HepG2 (cell line): ENCODE measurements around the gene DRG1. TPM values are rescaled to one million over a fixed set of nuclear protein-coding genes. Genes with fewer than 3 reads are reported as not detected.

Source experiments
- ATAC-seq: fragments of 200-7000 bp; cut with Tn5 transposase; 3 replicates; pipeline ENCODE4 v1.9.1; 2020; ENCODE audit warnings: mild to moderate bottlenecking, moderate library complexity
- BruUV-seq: library from RNA; stranded (reverse); fragments of 400-500 nt; replicated peaks from 2 replicates; lab custom pipeline; 2021; lab: Mats Ljungman, UMichigan
- CTCF ChIA-PET: fragments of 300-600 bp; formaldehyde crosslinking; extraction: SDS; loops from one replicate; lab custom pipeline; 2021; ENCODE audit warnings: low total read pairs, inconsistent platforms, low intra/inter-chr PET ratio; lab: Yijun Ruan, JAX
- POLR2A ChIA-PET: fragments of 350-600 bp; sonication (Branson Sonifier 250); formaldehyde crosslinking; loops from one replicate; lab custom pipeline; 2020; ENCODE audit warnings: antibody characterized with exemption, inconsistent platforms; lab: Yijun Ruan, JAX
- DNase-seq: peaks from one replicate; pipeline ENCODE4 v3.0.0-alpha.2; 2015; ENCODE audit warnings: low spot score
- FAIRE-seq: peaks from 3 replicates; lab custom pipeline; 2011; peaks lifted over from hg19 to GRCh38; lab: Jason Lieb, UNC
- H2AFZ ChIP-seq: one replicate; pipeline ENCODE4 v1.6.1; 2011; ENCODE audit warnings: low read length, inconsistent platforms
- H3K27ac ChIP-seq: fragments of 300-600 bp; 3 replicates; pipeline ENCODE4 v1.8.0; 2011; ENCODE audit warnings: mixed run types, mild to moderate bottlenecking, mixed read lengths, low read length, inconsistent platforms; ENCODE audit not compliant: insufficient read depth; ENCODE audit errors: extremely low read length
- H3K27me3 ChIP-seq, 2 experiments: fragments of 200-600 bp in 1 of 2; 2 replicates in 1 of 2; 3 replicates in 1 of 2; pipeline versions ENCODE4 v1.6.0 to v1.8.0; 2011; ENCODE audit warnings: low read length in 2 of 2, mild to moderate bottlenecking in 2 of 2, moderate library complexity in 2 of 2, inconsistent platforms in 1 of 2; ENCODE audit not compliant: insufficient read depth in 2 of 2, control insufficient read depth in 1 of 2
- H3K36me3 ChIP-seq, 2 experiments: fragments of 200-600 bp in 1 of 2; replicated peaks in 1 of 2; 2 replicates in 1 of 2; 3 replicates in 1 of 2; pipeline versions ENCODE4 v1.5.1 to v1.8.0; 2011; ENCODE audit warnings: low read length in 2 of 2, inconsistent platforms in 1 of 2; ENCODE audit not compliant: insufficient read depth in 2 of 2, control insufficient read depth in 1 of 2
- H3K4me1 ChIP-seq: 2 replicates; pipeline ENCODE4 v1.5.1; 2012; ENCODE audit warnings: low read length, inconsistent platforms; ENCODE audit not compliant: insufficient read depth
- H3K4me2 ChIP-seq: 2 replicates; pipeline ENCODE4 v1.6.0; 2011; ENCODE audit warnings: low read depth, low read length, inconsistent platforms
- H3K4me3 ChIP-seq, 3 experiments: fragments of 200-600 bp in 1 of 3; sonication (generic), shearing (Covaris generic) in 1 of 3; replicated peaks in 1 of 3; 2 replicates each; pipeline ENCODE4 v1.5.1; 2011 to 2016; ENCODE audit warnings: low read length in 3 of 3, inconsistent platforms in 2 of 3, low read depth in 2 of 3, mild to moderate bottlenecking in 2 of 3, control low read depth in 1 of 3, mixed read lengths in 1 of 3; ENCODE audit not compliant: insufficient read depth in 1 of 3
- H3K79me2 ChIP-seq: one replicate; pipeline ENCODE4 v1.6.1; 2011; ENCODE audit warnings: low read length, inconsistent platforms; ENCODE audit not compliant: insufficient read depth
- H3K9ac ChIP-seq: 2 replicates; pipeline ENCODE4 v1.6.0; 2011; ENCODE audit warnings: mild to moderate bottlenecking, low read depth, low read length, inconsistent platforms; ENCODE audit not compliant: insufficient read depth
- H3K9me3 ChIP-seq: 2 replicates; pipeline ENCODE4 v1.5.1; 2012; ENCODE audit warnings: mild to moderate bottlenecking, low read length
- H4K20me1 ChIP-seq: 2 replicates; pipeline ENCODE4 v1.6.0; 2011; ENCODE audit warnings: inconsistent platforms, mild to moderate bottlenecking, low read length, moderate library complexity; ENCODE audit not compliant: insufficient read depth
- ARID4A ChIP-seq: sonication (generic); formaldehyde crosslinking; IDR thresholded peaks from 2 replicates; pipeline ENCODE4 v1.5.0; 2020; ENCODE audit warnings: mild to moderate bottlenecking, missing genetic modification reagents, borderline replicate concordance
- ARNTL ChIP-seq: sonication (generic); formaldehyde crosslinking; IDR thresholded peaks from 2 replicates; pipeline ENCODE4 v1.4.0; 2020; ENCODE audit warnings: mild to moderate bottlenecking, missing genetic modification reagents
- JUND ChIP-seq: sonication (generic); formaldehyde crosslinking; IDR thresholded peaks from 2 replicates; pipeline ENCODE4 v1.8.0; 2022; ENCODE audit warnings: mild to moderate bottlenecking, missing genetic modification reagents
- KLF12 ChIP-seq: sonication (generic); formaldehyde crosslinking; IDR thresholded peaks from 2 replicates; pipeline ENCODE4 v1.4.0; 2020; ENCODE audit warnings: missing genetic modification reagents, borderline replicate concordance
- LRRFIP1 ChIP-seq: sonication (generic); formaldehyde crosslinking; conservative IDR thresholded peaks from 2 replicates; pipeline ENCODE4 v1.4.0; 2020; ENCODE audit warnings: missing genetic modification reagents
- MYC ChIP-seq: sonication (generic); formaldehyde crosslinking; IDR thresholded peaks from 2 replicates; pipeline ENCODE4 v1.9.0; 2021; ENCODE audit warnings: missing genetic modification reagents, borderline replicate concordance
- NBN ChIP-seq: fragments of 450-650 bp; conservative IDR thresholded peaks from 2 replicates; pipeline ENCODE4 v1.6.1; 2017
- NFE2 ChIP-seq: sonication (generic); formaldehyde crosslinking; IDR thresholded peaks from 2 replicates; pipeline ENCODE4 v1.4.0; 2020; ENCODE audit warnings: missing genetic modification reagents
- RAD21 ChIP-seq: fragments of 450-650 bp; formaldehyde crosslinking; IDR thresholded peaks from 2 replicates; pipeline ENCODE4 v1.5.0; 2020; ENCODE audit warnings: mild to moderate bottlenecking
- YEATS2 ChIP-seq: sonication (generic); formaldehyde crosslinking; IDR thresholded peaks from 2 replicates; pipeline ENCODE4 v1.4.0; 2020; ENCODE audit warnings: missing genetic modification reagents, borderline replicate concordance
- YY1 ChIP-seq: IDR thresholded peaks from 2 replicates; pipeline ENCODE4 v1.6.1; 2011; ENCODE audit warnings: low read length, low read depth, moderate library complexity, mild to moderate bottlenecking; ENCODE audit not compliant: insufficient read depth, insufficient replicate concordance
- ZNF30 ChIP-seq: sonication (generic); formaldehyde crosslinking; IDR thresholded peaks from 2 replicates; pipeline ENCODE4 v1.5.0; 2020; ENCODE audit warnings: mild to moderate bottlenecking, missing genetic modification reagents
- ZNF580 ChIP-seq: IDR thresholded peaks from 2 replicates; pipeline ENCODE4 v1.6.1; 2016; ENCODE audit warnings: low read depth, borderline replicate concordance
- WGBS: methylation state at CpG from one replicate; pipeline ENCODE4 v1.1.6; 2017; ENCODE audit warnings: low lambda C conversion rate; 5-methylcytosine and 5-hydroxymethylcytosine counted together
- in situ Hi-C: cut with HindIII; loops from 2 replicates; pipeline ENCODE4 v1.10.0; 2017; ENCODE audit warnings: low pct_unique_long_range_greater_than_20kb; ENCODE audit not compliant: extremely low pct_ligation_motif_present
- intact Hi-C: fragments of 100-400 bp; cut with micrococcal nuclease; formaldehyde crosslinking; loops from one replicate; pipeline ENCODE4 v1.10.0; 2022; ENCODE audit not compliant: unreplicated experiment
- polyA plus RNA-seq, 8 experiments: library from polyadenylated mRNA; depleted of rRNA in 3 of 8; stranded (reverse) in 7 of 8; unstranded in 1 of 8; fragments of >200 nt; fragmentation: Illumina TruSeq in 4 of 8; extraction: Trizol in 4 of 8; gene quantifications; 2 replicates each; pipeline versions ENCODE4 v1.2.1 to v1.2.3, GENCODE V29; 2011 to 2016; ENCODE audit warnings: low read depth in 4 of 8, missing spikeins in 1 of 8, mixed read lengths in 1 of 8; ENCODE audit not compliant: insufficient read depth in 1 of 8
- total RNA-seq, 5 experiments: library from RNA; depleted of rRNA; stranded (reverse); fragments of >200 nt; fragmentation: Illumina TruSeq; extraction: Trizol; gene quantifications; 2 replicates each; pipeline ENCODE4 v1.2.3, GENCODE V29; 2016; ENCODE audit warnings: low read depth in 1 of 5

Gene DRG1
- total and polyA plus RNA-seq, 2 of the 13 experiments (the other 11 are each of a cell fraction or from before 2014, with no cell fraction given) = 59.0 to 94.8 TPM

- Histone ChIP-seq H4K20me1 (no peaks in the 10 kb centered on the region), H3K79me2 (no peaks in the 10 kb centered on the region), H3K9me3 (no peaks in the 10 kb centered on the region), H3K27ac (no peak overlapping the region), H2AFZ (no peak overlapping the region), H3K4me1 (no peaks in the 10 kb centered on the region), H3K4me2 (no peak overlapping the region), H3K27me3 (no peaks in the 10 kb centered on the region), H3K9ac (no peak overlapping the region), H3K36me3 (peaks cover 11 to 47% of the 10 kb centered on the region in 2 experiments), H3K4me3 (no peak overlapping the region)
- ATAC-seq (no peak), FAIRE-seq (no peak), DNase-seq (no peak)
- intact Hi-C loops (no loop called here), in situ Hi-C loops (no loop called here)
- TF ChIP-seq NBN (no peak), JUND (CRISPR knock-in tag) (no peak), MYC (CRISPR knock-in tag) (no peak), YEATS2 (CRISPR knock-in tag) (no peak), RAD21 (CRISPR knock-in tag) (no peak), ARID4A (CRISPR knock-in tag) (no peak), YY1 (no peak), LRRFIP1 (no peak), KLF12 (CRISPR knock-in tag) (no peak), ZNF30 (CRISPR knock-in tag) (no peak), ZNF580 (CRISPR knock-in tag) (no peak), ARNTL (CRISPR knock-in tag) (no peak), NFE2 (no peak)
- 98% methylated on average over 4 of the region's 4 CpGs for WGBS
- ChIA-PET POLR2A (no interaction called here), CTCF (no interaction called here)
- BruUV-seq = no TSS peak
These were observed 50.1 kb downstream of the DRG1 start for GRCh38 chr22:31449506-31449905.
